PC-3 (cell line): ENCODE data around the gene EIF1. TPM values are rescaled to one million over a fixed set of nuclear protein-coding genes. Genes with fewer than 3 reads are reported as not detected.

ENCODE experiments used
- ATAC-seq: fragments of 200-7000 bp; cut with Tn5 transposase; 2 replicates; pipeline ENCODE4 v1.9.1; 2020; ENCODE audit warnings: mild to moderate bottlenecking, moderate library complexity
- BruUV-seq: library from RNA; stranded (reverse); fragments of 400-500 nt; replicated peaks from 2 replicates; lab custom pipeline; 2021; lab: Mats Ljungman, UMichigan
- CTCF ChIA-PET: fragments of 300-600 bp; sonication (Branson Sonifier 250); formaldehyde crosslinking; loops from one replicate; lab custom pipeline; 2022; ENCODE audit warnings: antibody characterized with exemption; lab: Charles Lee
- POLR2A ChIA-PET: fragments of 300-600 bp; sonication (Branson Sonifier 250); formaldehyde crosslinking; loops from one replicate; lab custom pipeline; 2022; ENCODE audit warnings: antibody characterized with exemption; ENCODE audit not compliant: unreplicated experiment; lab: Charles Lee
- DNase-seq: peaks from one replicate; pipeline ENCODE4 v3.0.0-alpha.2; 2015
- H2AFZ ChIP-seq: fragments of 300-600 bp; sonication (generic); 2 replicates; pipeline ENCODE4 v1.6.0; 2016; ENCODE audit warnings: antibody characterized with exemption, low read length
- H3F3A ChIP-seq: fragments of 300-600 bp; sonication (generic); one replicate; pipeline ENCODE4 v1.6.0; 2017; ENCODE audit warnings: antibody characterized with exemption, low read length, control low read depth, mild to moderate bottlenecking; ENCODE audit not compliant: unreplicated experiment
- H3K27ac ChIP-seq: fragments of 300-600 bp; sonication (generic); 2 replicates; pipeline ENCODE4 v1.5.1; 2016; ENCODE audit warnings: mild to moderate bottlenecking, low read length
- H3K27me3 ChIP-seq: fragments of 300-600 bp; sonication (generic); 2 replicates; pipeline ENCODE4 v1.6.1; 2016; ENCODE audit warnings: low read length, mixed read lengths
- H3K36me3 ChIP-seq: fragments of 300-600 bp; sonication (generic); 2 replicates; pipeline ENCODE4 v1.6.1; 2016; ENCODE audit warnings: low read depth, mixed run types, low read length, mixed read lengths
- H3K4me1 ChIP-seq: fragments of 300-600 bp; sonication (generic); 2 replicates; pipeline ENCODE4 v1.5.1; 2016; ENCODE audit warnings: low read length; ENCODE audit not compliant: insufficient read depth
- H3K4me2 ChIP-seq: fragments of 300-600 bp; sonication (generic); 2 replicates; pipeline ENCODE4 v1.6.0; 2016; ENCODE audit warnings: low read length
- H3K4me3 ChIP-seq: fragments of 300-600 bp; sonication (generic); 2 replicates; pipeline ENCODE4 v1.5.1; 2016; ENCODE audit warnings: mild to moderate bottlenecking, low read length, mixed read lengths
- H3K79me2 ChIP-seq: fragments of 300-600 bp; sonication (generic); 2 replicates; pipeline ENCODE4 v1.6.1; 2017; ENCODE audit warnings: low read length, mixed read lengths
- H3K9ac ChIP-seq: fragments of 300-600 bp; sonication (generic); 2 replicates; pipeline ENCODE4 v1.6.0; 2016; ENCODE audit warnings: mild to moderate bottlenecking, low read length
- H3K9me2 ChIP-seq: fragments of 300-600 bp; sonication (generic); replicated peaks from 2 replicates; pipeline ENCODE4 v1.6.1; 2016; ENCODE audit warnings: mixed run types, low read length, mixed read lengths
- H3K9me3 ChIP-seq: fragments of 300-600 bp; sonication (generic); 2 replicates; pipeline ENCODE4 v1.6.1; 2016; ENCODE audit warnings: low read length, mixed read lengths
- H4K20me1 ChIP-seq: fragments of 300-600 bp; sonication (generic); 2 replicates; pipeline ENCODE4 v1.6.1; 2016; ENCODE audit warnings: low read length, mixed read lengths
- EZH2 ChIP-seq: fragments of 300-600 bp; sonication (generic); IDR thresholded peaks from one replicate; pipeline ENCODE4 v1.6.1; 2017; ENCODE audit warnings: antibody characterized with exemption, mild to moderate bottlenecking, low read length; ENCODE audit not compliant: unreplicated experiment
- EZH2phosphoT487 ChIP-seq: fragments of 300-600 bp; sonication (generic); IDR thresholded peaks from 2 replicates; pipeline ENCODE4 v1.6.1; 2018; ENCODE audit warnings: mild to moderate bottlenecking, antibody characterized with exemption, low read length, borderline replicate concordance
- intact Hi-C: fragments of 100-400 bp; cut with micrococcal nuclease; formaldehyde crosslinking; loops from 2 replicates; pipeline ENCODE4 v1.9.0; 2023
- total RNA-seq: library from RNA; depleted of rRNA; stranded (reverse); fragments of >200 nt; gene quantifications from 2 replicates; pipeline ENCODE4 v1.2.3, GENCODE V29; 2014
- TF ChIP-seq, protein P1 (sequence below): fragments of 300-600 bp; sonication (generic); conservative IDR thresholded peaks from 2 replicates; pipeline ENCODE4 v1.5.1; 2017; ENCODE audit warnings: antibody characterized with exemption, low read depth, mild to moderate bottlenecking, low read length

Gene EIF1
- total RNA-seq, 1 experiment from 2014 or later: 88.7 TPM

- H3K36me3 ChIP-seq: no peaks in the 10 kb centered on the region
- TF ChIP-seq EZH2phosphoT487 (no peak), EZH2 (no peak)
- TF ChIP-seq, protein P1, sequence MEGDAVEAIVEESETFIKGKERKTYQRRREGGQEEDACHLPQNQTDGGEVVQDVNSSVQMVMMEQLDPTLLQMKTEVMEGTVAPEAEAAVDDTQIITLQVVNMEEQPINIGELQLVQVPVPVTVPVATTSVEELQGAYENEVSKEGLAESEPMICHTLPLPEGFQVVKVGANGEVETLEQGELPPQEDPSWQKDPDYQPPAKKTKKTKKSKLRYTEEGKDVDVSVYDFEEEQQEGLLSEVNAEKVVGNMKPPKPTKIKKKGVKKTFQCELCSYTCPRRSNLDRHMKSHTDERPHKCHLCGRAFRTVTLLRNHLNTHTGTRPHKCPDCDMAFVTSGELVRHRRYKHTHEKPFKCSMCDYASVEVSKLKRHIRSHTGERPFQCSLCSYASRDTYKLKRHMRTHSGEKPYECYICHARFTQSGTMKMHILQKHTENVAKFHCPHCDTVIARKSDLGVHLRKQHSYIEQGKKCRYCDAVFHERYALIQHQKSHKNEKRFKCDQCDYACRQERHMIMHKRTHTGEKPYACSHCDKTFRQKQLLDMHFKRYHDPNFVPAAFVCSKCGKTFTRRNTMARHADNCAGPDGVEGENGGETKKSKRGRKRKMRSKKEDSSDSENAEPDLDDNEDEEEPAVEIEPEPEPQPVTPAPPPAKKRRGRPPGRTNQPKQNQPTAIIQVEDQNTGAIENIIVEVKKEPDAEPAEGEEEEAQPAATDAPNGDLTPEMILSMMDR: peak; percentile 81
- no peaks in the 10 kb centered on the region for H3F3A ChIP-seq
- peaks cover 11% of the 10 kb centered on the region for H3K4me1 ChIP-seq
- H3K9ac ChIP-seq: peak overlapping the region; percentile 79
- POLR2A ChIA-PET: interaction anchor here (0.6 kb wide), 1 partner anchor 69 kb away, joined by 15 read pairs; no protein-coding TSS in a partner anchor
- no peaks in the 10 kb centered on the region for H3K27me3 ChIP-seq
- intact Hi-C loops: loop anchor here (1.0 to 10.0 kb wide), 4 partner anchors 14 to 244 kb away; no protein-coding TSS in a partner anchor
- peak overlapping the region; percentile 96 for H3K4me2 ChIP-seq
- no peaks in the 10 kb centered on the region for H3K9me3 ChIP-seq
- peak overlapping the region; percentile 65 for H3K27ac ChIP-seq
- no peaks in the 10 kb centered on the region for H4K20me1 ChIP-seq
- H3K4me3 ChIP-seq: peak overlapping the region; percentile 72
- H3K9me2 ChIP-seq: no peaks in the 10 kb centered on the region
- DNase-seq (peak; percentile 78), ATAC-seq (peak; percentile 86)
- CTCF ChIA-PET: interaction anchor here (0.6 to 1.7 kb wide), 14 partner anchors 12 to 944 kb away, joined by 3 to 24 read pairs (median 5); no protein-coding TSS in a partner anchor
- no TSS peak for BruUV-seq
- H3K79me2 ChIP-seq: no peaks in the 10 kb centered on the region
- peak overlapping the region; percentile 90 for H2AFZ ChIP-seq
Observed at GRCh38 chr17:41648411-41649195, 40.1 kb upstream of the EIF1 start.

DNA sequence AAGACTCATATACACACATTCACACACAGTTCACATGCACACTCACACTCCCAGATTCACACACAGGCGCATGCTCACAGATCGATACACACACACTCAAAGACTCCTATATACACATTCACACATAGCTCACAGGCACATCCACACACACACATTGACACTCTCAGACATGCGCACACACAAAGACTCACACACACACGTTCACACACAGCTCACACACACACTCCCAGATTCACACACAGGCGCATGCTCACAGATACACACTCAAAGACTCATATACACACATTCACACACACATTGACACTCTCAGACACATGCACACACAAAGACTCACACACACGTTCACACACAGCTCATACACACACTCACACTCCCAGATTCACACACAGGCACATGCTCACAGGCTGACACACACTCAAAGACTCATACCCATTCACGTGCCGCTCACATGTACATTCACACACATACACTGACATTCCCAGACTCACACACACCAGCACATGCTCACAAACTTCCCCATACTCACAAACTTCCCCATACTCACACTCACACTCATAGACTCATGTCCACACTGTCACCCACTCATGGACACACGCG, 38.7 kb upstream of the EIF1 start:
- Histone ChIP-seq H3K4me1 (peaks cover 24% of the 10 kb centered on the region), H3K27ac (no peak overlapping the region), H3K27me3 (no peaks in the 10 kb centered on the region), H3F3A (no peaks in the 10 kb centered on the region), H4K20me1 (no peaks in the 10 kb centered on the region), H3K9me3 (no peaks in the 10 kb centered on the region), H3K9ac (no peak overlapping the region), H2AFZ (no peak overlapping the region), H3K9me2 (no peaks in the 10 kb centered on the region), H3K4me2 (no peak overlapping the region), H3K79me2 (no peaks in the 10 kb centered on the region), H3K36me3 (no peaks in the 10 kb centered on the region), H3K4me3 (no peak overlapping the region)
- CTCF ChIA-PET: interaction anchor here (0.7 kb wide), 1 partner anchor 11 kb away, joined by 3 read pairs; no protein-coding TSS in a partner anchor
- no peak for ATAC-seq
- no TSS peak for BruUV-seq
- DNase-seq: no peak
- POLR2A ChIA-PET: interaction anchor here (0.6 kb wide), 1 partner anchor 101 kb away, joined by 3 read pairs; no protein-coding TSS in a partner anchor
- intact Hi-C loops: loop anchor here (2.0 to 10.0 kb wide), 2 partner anchors 71 to 245 kb away; no protein-coding TSS in a partner anchor
- TF ChIP-seq, protein P1: no peak
- TF ChIP-seq EZH2 (no peak), EZH2phosphoT487 (no peak)
